Measurements from ENCODE around the gene FRY.
A peak's percentile ranks its signal among the peaks of the same experiment; 100 is the strongest.

Gene FRY

GRCh38 chr13:32023096-32023495 lies 8.5 kb upstream of the FRY start:
- CTCF ChIA-PET: interaction anchor here (0.6 to 1.6 kb wide), 3 partner anchors 113 to 333 kb away, joined by 3 to 11 read pairs (median 6); no protein-coding TSS in a partner anchor
- H3K27ac Mint-ChIP-seq: no peak overlapping the region
- no peaks in the 10 kb centered on the region for H3K4me1 Mint-ChIP-seq

GRCh38 chr13:32023698-32024097 lies 7.9 kb upstream of the FRY start:
- Mint-ChIP-seq H3K9me3 (no peaks in the 10 kb centered on the region), H3K4me1 (no peaks in the 10 kb centered on the region), H3K27me3 (no peaks in the 10 kb centered on the region), H3K27ac (no peak overlapping the region), H3K4me3 (no peak overlapping the region), H3K36me3 (no peaks in the 10 kb centered on the region)
- no peak for DNase-seq
- CTCF ChIA-PET: no interaction called here

More at GRCh38 chr13:32023096-32023495, 8.5 kb upstream of the FRY start:
- Mint-ChIP-seq H3K9me3 (no peaks in the 10 kb centered on the region), H3K36me3 (no peaks in the 10 kb centered on the region), H3K27me3 (no peaks in the 10 kb centered on the region), H3K4me3 (no peak overlapping the region)
- no peak for DNase-seq

- H3K27ac Mint-ChIP-seq: no peak overlapping the region
- H3K36me3 Mint-ChIP-seq: no peaks in the 10 kb centered on the region
- no peak overlapping the region for H3K4me3 Mint-ChIP-seq
- no peaks in the 10 kb centered on the region for H3K9me3 Mint-ChIP-seq
- H3K4me1 Mint-ChIP-seq: no peaks in the 10 kb centered on the region
- no peaks in the 10 kb centered on the region for H3K27me3 Mint-ChIP-seq
- no peak for DNase-seq
- CTCF ChIA-PET: no interaction called here
Measured at GRCh38 chr13:32024750-32025149, 6.8 kb upstream of the FRY start.

GRCh38 chr13:32025730-32026129 lies 5.8 kb upstream of the FRY start:
- Mint-ChIP-seq H3K4me3 (no peak overlapping the region), H3K9me3 (no peaks in the 10 kb centered on the region), H3K4me1 (peaks cover 6% of the 10 kb centered on the region), H3K27ac (no peak overlapping the region), H3K27me3 (peaks cover 2% of the 10 kb centered on the region), H3K36me3 (no peaks in the 10 kb centered on the region)
- no peak for DNase-seq
- CTCF ChIA-PET: interaction anchor here (0.6 kb wide), 1 partner anchor 644 kb away, joined by 3 read pairs; no protein-coding TSS in a partner anchor

GRCh38 chr13:32026623-32027022 lies 5.0 kb upstream of the FRY start:
- no peak overlapping the region for H3K27ac Mint-ChIP-seq
- H3K9me3 Mint-ChIP-seq: no peaks in the 10 kb centered on the region
- H3K36me3 Mint-ChIP-seq: no peaks in the 10 kb centered on the region
- H3K4me1 Mint-ChIP-seq: peaks cover 10% of the 10 kb centered on the region
- CTCF ChIA-PET: no interaction called here
- no peak overlapping the region for H3K4me3 Mint-ChIP-seq
- no peak for DNase-seq
- H3K27me3 Mint-ChIP-seq: peaks cover 10% of the 10 kb centered on the region

GRCh38 chr13:32028711-32029110 lies 2.9 kb upstream of the FRY start:
- Mint-ChIP-seq H3K9me3 (no peaks in the 10 kb centered on the region), H3K4me3 (no peak overlapping the region), H3K4me1 (peaks cover 30% of the 10 kb centered on the region), H3K36me3 (peaks cover 3% of the 10 kb centered on the region), H3K27ac (no peak overlapping the region), H3K27me3 (peaks cover 14% of the 10 kb centered on the region)
- CTCF ChIA-PET: interaction anchor here (1.1 kb wide), 1 partner anchor 118 kb away, joined by 4 read pairs; no protein-coding TSS in a partner anchor
- DNase-seq: no peak

- H3K27ac Mint-ChIP-seq: no peak overlapping the region
- H3K9me3 Mint-ChIP-seq: no peaks in the 10 kb centered on the region
- H3K27me3 Mint-ChIP-seq: peaks cover 14% of the 10 kb centered on the region
- H3K4me1 Mint-ChIP-seq: peaks cover 38% of the 10 kb centered on the region
- no peak overlapping the region for H3K4me3 Mint-ChIP-seq
- no peak for DNase-seq
- peaks cover 4% of the 10 kb centered on the region for H3K36me3 Mint-ChIP-seq
- CTCF ChIA-PET: interaction anchor here (0.5 to 1.6 kb wide), 3 partner anchors 12 to 483 kb away, joined by 3 to 4 read pairs (median 3); no protein-coding TSS in a partner anchor
Measured at GRCh38 chr13:32029684-32030083, 1.9 kb upstream of the FRY start.

GRCh38 chr13:32031815-32032370 lies 319 bp downstream of the FRY start:
- H3K27ac Mint-ChIP-seq: peak overlapping the region; percentile 65
- H3K4me3 Mint-ChIP-seq: peak overlapping the region; percentile 86
- peaks cover 14% of the 10 kb centered on the region for H3K27me3 Mint-ChIP-seq
- H3K36me3 Mint-ChIP-seq: peaks cover 5% of the 10 kb centered on the region
- CTCF ChIA-PET: interaction anchor here (0.6 to 2.1 kb wide), 6 partner anchors 9 to 1692 kb away, joined by 3 to 7 read pairs (median 3); no protein-coding TSS in a partner anchor
- peaks cover 56% of the 10 kb centered on the region for H3K4me1 Mint-ChIP-seq
- no peaks in the 10 kb centered on the region for H3K9me3 Mint-ChIP-seq
- DNase-seq: no peak

GRCh38 chr13:32032759-32033158 lies 1.2 kb downstream of the FRY start:
- CTCF ChIA-PET: interaction anchor here (2.1 kb wide), 1 partner anchor 15 kb away, joined by 5 read pairs; no protein-coding TSS in a partner anchor
- no peak overlapping the region for H3K27ac Mint-ChIP-seq

GRCh38 chr13:32033744-32034143 lies 2.2 kb downstream of the FRY start:
- peaks cover 73% of the 10 kb centered on the region for H3K4me1 Mint-ChIP-seq
- H3K4me3 Mint-ChIP-seq: no peak overlapping the region
- H3K36me3 Mint-ChIP-seq: peaks cover 5% of the 10 kb centered on the region
- peaks cover 14% of the 10 kb centered on the region for H3K27me3 Mint-ChIP-seq
- DNase-seq: no peak
- CTCF ChIA-PET: no interaction called here
- no peaks in the 10 kb centered on the region for H3K9me3 Mint-ChIP-seq
- peak overlapping the region; percentile 34 for H3K27ac Mint-ChIP-seq

More at GRCh38 chr13:32032759-32033158, 1.2 kb downstream of the FRY start:
- Mint-ChIP-seq H3K36me3 (peaks cover 5% of the 10 kb centered on the region), H3K9me3 (no peaks in the 10 kb centered on the region), H3K27me3 (peaks cover 14% of the 10 kb centered on the region), H3K4me3 (peak overlapping the region; percentile 42), H3K4me1 (peaks cover 65% of the 10 kb centered on the region)
- DNase-seq: no peak

- H3K4me3 Mint-ChIP-seq: peak overlapping the region; percentile 19
- no peak overlapping the region for H3K27ac Mint-ChIP-seq
- CTCF ChIA-PET: interaction anchor here (0.7 kb wide), 2 partner anchors 14 to 545 kb away, joined by 3 read pairs; no protein-coding TSS in a partner anchor
- peaks cover 69% of the 10 kb centered on the region for H3K4me1 Mint-ChIP-seq
- DNase-seq: no peak
- H3K36me3 Mint-ChIP-seq: peaks cover 10% of the 10 kb centered on the region
- H3K27me3 Mint-ChIP-seq: peaks cover 13% of the 10 kb centered on the region
- H3K9me3 Mint-ChIP-seq: no peaks in the 10 kb centered on the region
Measured at GRCh38 chr13:32035716-32036115, 4.1 kb downstream of the FRY start.

GRCh38 chr13:32036126-32036695 lies 4.6 kb downstream of the FRY start:
- DNase-seq: no peak
- CTCF ChIA-PET: interaction anchor here (0.7 kb wide), 2 partner anchors 14 to 545 kb away, joined by 3 read pairs; no protein-coding TSS in a partner anchor
- Mint-ChIP-seq H3K4me1 (peaks cover 67% of the 10 kb centered on the region), H3K9me3 (no peaks in the 10 kb centered on the region), H3K36me3 (peaks cover 10% of the 10 kb centered on the region), H3K27ac (peak overlapping the region; percentile 3), H3K4me3 (peak overlapping the region; percentile 21), H3K27me3 (peaks cover 8% of the 10 kb centered on the region)

- peaks cover 10% of the 10 kb centered on the region for H3K36me3 Mint-ChIP-seq
- peaks cover 3% of the 10 kb centered on the region for H3K27me3 Mint-ChIP-seq
- CTCF ChIA-PET: no interaction called here
- peak overlapping the region; percentile 3 for H3K27ac Mint-ChIP-seq
- no peaks in the 10 kb centered on the region for H3K9me3 Mint-ChIP-seq
- H3K4me3 Mint-ChIP-seq: peak overlapping the region; percentile 21
- no peak for DNase-seq
- peaks cover 67% of the 10 kb centered on the region for H3K4me1 Mint-ChIP-seq
Measured at GRCh38 chr13:32036757-32037156, 5.2 kb downstream of the FRY start.

GRCh38 chr13:32037471-32037870 lies 5.9 kb downstream of the FRY start:
- H3K27ac Mint-ChIP-seq: no peak overlapping the region
- DNase-seq: no peak
- peaks cover 7% of the 10 kb centered on the region for H3K36me3 Mint-ChIP-seq
- no peak overlapping the region for H3K4me3 Mint-ChIP-seq
- CTCF ChIA-PET: interaction anchor here (1.2 kb wide), 1 partner anchor 10 kb away, joined by 4 read pairs; no protein-coding TSS in a partner anchor
- no peaks in the 10 kb centered on the region for H3K27me3 Mint-ChIP-seq
- H3K4me1 Mint-ChIP-seq: peaks cover 67% of the 10 kb centered on the region
- H3K9me3 Mint-ChIP-seq: no peaks in the 10 kb centered on the region

- CTCF ChIA-PET: interaction anchor here (1.2 kb wide), 1 partner anchor 9 kb away, joined by 4 read pairs; no protein-coding TSS in a partner anchor
- no peak overlapping the region for H3K4me3 Mint-ChIP-seq
- H3K9me3 Mint-ChIP-seq: peaks cover 2% of the 10 kb centered on the region
- H3K27me3 Mint-ChIP-seq: no peaks in the 10 kb centered on the region
- H3K4me1 Mint-ChIP-seq: peaks cover 66% of the 10 kb centered on the region
- DNase-seq: no peak
- H3K27ac Mint-ChIP-seq: no peak overlapping the region
- H3K36me3 Mint-ChIP-seq: peaks cover 11% of the 10 kb centered on the region
Measured at GRCh38 chr13:32038343-32038742, 6.8 kb downstream of the FRY start.

All from activated naive CD4-positive, alpha-beta T cell treated with anti-CD3 and anti-CD28 coated beads, Interleukin-2, amount 10 ng/mL, durations not matched to agents 7 days and 5 days (primary cell).